Stimulated activated CD4-positive, alpha-beta T cell treated with anti-CD3 and anti-CD28 coated beads, Interleukin-4, amount 100 ng/mL, for 1 hour (primary cell): ENCODE results near the gene ARL17A.
"Not testable (repeated sequence)": the region's sequence is repeated elsewhere in the genome, so short reads cannot be mapped to it uniquely, and the experiment has no call there.

Experiments used
- DNase-seq: peaks from one replicate; pipeline ENCODE4 v3.0.0-alpha.2; 2020

The ARL17A gene

GRCh38 chr17:46534716-46535115 is 44.8 kb downstream of the ARL17A start:
- not testable (repeated sequence) for DNase-seq

- not testable (repeated sequence) for DNase-seq
Measured at GRCh38 chr17:46512168-46512567, 67.3 kb downstream of the ARL17A start, which contains the start of gene LRRC37A2. TSS of gene LRRC37A2 (plus strand) at chr17:46512468. CDS start at chr17:46512713, 245 bp downstream.

GRCh38 chr17:46505896-46506295 is 73.6 kb downstream of the ARL17A start:
- not testable (repeated sequence) for DNase-seq

GRCh38 chr17:46499437-46500139 is 79.9 kb downstream of the ARL17A start:
- DNase-seq: not testable (repeated sequence)

- not testable (repeated sequence) for DNase-seq
Measured at GRCh38 chr17:46492021-46492420, 87.5 kb downstream of the ARL17A start.

GRCh38 chr17:46481310-46481709 is 98.2 kb downstream of the ARL17A start:
- not testable (repeated sequence) for DNase-seq

GRCh38 chr17:46478823-46479222 is 100.7 kb downstream of the ARL17A start:
- DNase-seq: not testable (repeated sequence)

- DNase-seq: not testable (repeated sequence)
Measured at GRCh38 chr17:46475583-46475982, 103.9 kb downstream of the ARL17A start.

GRCh38 chr17:46474489-46474888 is 105.0 kb downstream of the ARL17A start:
- DNase-seq: not testable (repeated sequence)

GRCh38 chr17:46467618-46468017 is 111.9 kb downstream of the ARL17A start:
- DNase-seq: not testable (repeated sequence)
